Gastroesophageal sphincter (tissue), 4 donors: ENCODE results near the gene SLC22A7. TPM values are rescaled to one million over a fixed set of nuclear protein-coding genes. Genes with fewer than 3 reads are reported as not detected.

Experiments used
- ATAC-seq: fragments of 150-250 bp; one replicate; pipeline ENCODE4 v1.9.1; 2016; ENCODE audit warnings: mild to moderate bottlenecking, moderate library complexity
- H3K27ac ChIP-seq, 4 donors: fragments of 200-600 bp; sonication (generic) in 3 of 4; 1 replicate in 3 of 4; 2 replicates in 1 of 4; pipeline ENCODE4 v1.5.1; 2016 to 2019
- H3K27me3 ChIP-seq: fragments of 200-600 bp; sonication (generic); one replicate; pipeline ENCODE4 v1.5.1; 2019
- H3K36me3 ChIP-seq, 2 donors: fragments of 200-600 bp; sonication (generic); one replicate each; pipeline ENCODE4 v1.5.1; 2019; ENCODE audit warnings: control low read depth in 1 of 2
- H3K4me1 ChIP-seq, 3 donors: fragments of 200-600 bp; sonication (generic); 1 replicate in 2 of 3; 2 replicates in 1 of 3; pipeline ENCODE4 v1.5.1; 2016 to 2019; ENCODE audit warnings: control low read depth in 2 of 3
- H3K4me3 ChIP-seq, 2 donors: fragments of 200-600 bp; sonication (generic); one replicate each; pipeline ENCODE4 v1.5.1; 2019; ENCODE audit warnings: mild to moderate bottlenecking in 1 of 2, moderate library complexity in 1 of 2
- H3K9me3 ChIP-seq, 3 donors: fragments of 200-600 bp; sonication (generic); one replicate each; pipeline ENCODE4 v1.5.1; 2017 to 2019; ENCODE audit warnings: control low read depth in 2 of 3
- CTCF ChIP-seq, 4 experiments: fragments of 200-600 bp in 2 of 4; fragments of 450-650 bp in 2 of 4; sonication (generic) in 1 of 4; IDR thresholded peaks; one replicate each; pipeline ENCODE4 v1.5.1; 2017 to 2019; ENCODE audit warnings: antibody characterized with exemption in 4 of 4, mild to moderate bottlenecking in 2 of 4, moderate library complexity in 2 of 4
- EP300 ChIP-seq: sonication (generic); formaldehyde crosslinking; IDR thresholded peaks from one replicate; pipeline ENCODE4 v1.6.1; 2017; ENCODE audit warnings: antibody characterized with exemption, mild to moderate bottlenecking
- POLR2A ChIP-seq, 2 donors: fragments of 450-650 bp; IDR thresholded peaks; one replicate each; pipeline ENCODE4 v1.6.1; 2017; ENCODE audit warnings: antibody characterized with exemption in 2 of 2, mild to moderate bottlenecking in 2 of 2, moderate library complexity in 1 of 2
- POLR2AphosphoS5 ChIP-seq: sonication (generic); formaldehyde crosslinking; IDR thresholded peaks from one replicate; pipeline ENCODE4 v1.6.1; 2017; ENCODE audit warnings: antibody characterized with exemption
- WGBS, 2 donors: methylation state at CpG; one replicate each; pipeline ENCODE4 v1.1.5; 2018; ENCODE audit warnings: low coverage in 1 of 2; 5-methylcytosine and 5-hydroxymethylcytosine counted together
- total RNA-seq, 4 donors: library from RNA; depleted of rRNA; stranded (reverse); fragments of >200 nt; gene quantifications; one replicate each; pipeline ENCODE4 v1.1.0, GENCODE V29; 2016

SLC22A7 gene
- total RNA-seq, 4 donors from 2014 or later: not detected

- H3K9me3 ChIP-seq: no peaks in the 10 kb centered on the region
- H3K4me3 ChIP-seq: no peak overlapping the region
- H3K4me1 ChIP-seq: no peaks in the 10 kb centered on the region
- H3K27me3 ChIP-seq: peaks cover 48% of the 10 kb centered on the region
- TF ChIP-seq POLR2AphosphoS5: no peak
- no peak for TF ChIP-seq EP300
- no peak for TF ChIP-seq CTCF (IDR thresholded peaks at IDR 0.05)
- no peak for TF ChIP-seq POLR2A (IDR thresholded peaks at IDR 0.05)
- WGBS, 2 donors: 65 to 100% methylated on average over 1 to 3 of the region's 4 CpGs
- H3K27ac ChIP-seq: no peak overlapping the region
- ATAC-seq: no peak
- H3K36me3 ChIP-seq: no peaks in the 10 kb centered on the region
Measured at GRCh38 chr6:43258180-43258579, 39.9 kb upstream of the SLC22A7 start.

- 80 to 96% methylated on average over 4 to 9 of the region's 30 CpGs for WGBS, 2 donors
Measured at GRCh38 chr6:43258807-43259686, 39.0 kb upstream of the SLC22A7 start.

GRCh38 chr6:43260791-43261190 lies 37.3 kb upstream of the SLC22A7 start:
- 69 to 90% methylated on average over 2 to 3 of the region's 4 CpGs for WGBS, 2 donors
- Histone ChIP-seq H3K4me3 (no peak overlapping the region), H3K4me1 (no peaks in the 10 kb centered on the region), H3K9me3 (no peaks in the 10 kb centered on the region), H3K27me3 (peaks cover 22% of the 10 kb centered on the region), H3K36me3 (no peaks in the 10 kb centered on the region), H3K27ac (no peak overlapping the region)
- no peak for TF ChIP-seq CTCF (IDR thresholded peaks at IDR 0.05)
- TF ChIP-seq POLR2AphosphoS5: no peak
- no peak for TF ChIP-seq POLR2A (IDR thresholded peaks at IDR 0.05)
- no peak for TF ChIP-seq EP300
- no peak for ATAC-seq

More at GRCh38 chr6:43258807-43259686, 39.0 kb upstream of the SLC22A7 start:
- Histone ChIP-seq H3K4me1 (no peaks in the 10 kb centered on the region), H3K9me3 (no peaks in the 10 kb centered on the region), H3K27me3 (peaks cover 39% of the 10 kb centered on the region), H3K27ac (no peak overlapping the region), H3K36me3 (no peaks in the 10 kb centered on the region), H3K4me3 (no peak overlapping the region)
- no peak for ATAC-seq
- TF ChIP-seq POLR2AphosphoS5 (no peak), CTCF (IDR thresholded peaks at IDR 0.05) (no peak), POLR2A (IDR thresholded peaks at IDR 0.05) (no peak), EP300 (no peak)

- Histone ChIP-seq H3K36me3 (no peaks in the 10 kb centered on the region), H3K27me3 (peaks cover 21% of the 10 kb centered on the region), H3K4me3 (no peak overlapping the region), H3K9me3 (no peaks in the 10 kb centered on the region), H3K27ac (no peak overlapping the region), H3K4me1 (no peaks in the 10 kb centered on the region)
- TF ChIP-seq POLR2AphosphoS5 (no peak), EP300 (no peak), POLR2A (IDR thresholded peaks at IDR 0.05) (no peak), CTCF (IDR thresholded peaks at IDR 0.05) (no peak)
- WGBS, 2 donors: 74 to 100% methylated on average over 2 to 5 of the region's 5 CpGs
- ATAC-seq: no peak
Measured at GRCh38 chr6:43261198-43261597, 36.9 kb upstream of the SLC22A7 start.
